Stimulated activated CD4-positive, alpha-beta T cell treated with anti-CD3 and anti-CD28 coated beads, Interleukin-12 subunit alpha, Interleukin-12 subunit beta, amount 100 ng/mL, for 48 hours (primary cell): ENCODE data around the gene TCIRG1.

ENCODE experiments used
- DNase-seq, 3 donors: peaks; one replicate each; pipeline ENCODE4 v3.0.0-alpha.2; 2020; ENCODE audit warnings: low read depth in 2 of 3, low spot score in 1 of 3

Gene TCIRG1

GRCh38 chr11:68004551-68005335 lies 34.1 kb upstream of the TCIRG1 start:
- no peak for DNase-seq

- no peak for DNase-seq
These were observed 32.1 kb upstream of the TCIRG1 start for GRCh38 chr11:68006606-68007166.

- no peak for DNase-seq
These were observed 31.1 kb upstream of the TCIRG1 start for GRCh38 chr11:68007498-68008380.

- no peak for DNase-seq
These were observed 30.2 kb upstream of the TCIRG1 start for GRCh38 chr11:68008381-68009337.

GRCh38 chr11:68009391-68010089 lies 29.3 kb upstream of the TCIRG1 start:
- no peak for DNase-seq

- no peak for DNase-seq
These were observed 28.5 kb upstream of the TCIRG1 start, which contains the start of gene ALDH3B1 for GRCh38 chr11:68010090-68011041. ALDH3B1 (plus strand) TSS chr11:68010327; CDS start chr11:68015298, 4,971 bp downstream.

GRCh38 chr11:68011051-68011943 lies 27.5 kb upstream of the TCIRG1 start:
- no peak for DNase-seq

GRCh38 chr11:68012044-68012842 lies 26.6 kb upstream of the TCIRG1 start:
- DNase-seq: no peak

GRCh38 chr11:68012843-68013610 lies 25.8 kb upstream of the TCIRG1 start:
- no peak for DNase-seq

- DNase-seq: no peak
These were observed 25.1 kb upstream of the TCIRG1 start for GRCh38 chr11:68013611-68014156.

- DNase-seq: no peak
These were observed 24.5 kb upstream of the TCIRG1 start for GRCh38 chr11:68014157-68014946.

GRCh38 chr11:68014947-68015447 lies 23.8 kb upstream of the TCIRG1 start:
- no peak for DNase-seq

- DNase-seq: no peak
These were observed 23.4 kb upstream of the TCIRG1 start for GRCh38 chr11:68015467-68015866.

- DNase-seq: no peak
These were observed 22.5 kb upstream of the TCIRG1 start for GRCh38 chr11:68016161-68016903.
